Type B pancreatic cell (in vitro differentiated cells): Measurements from ENCODE around the gene GTPBP3. TPM values are rescaled to one million over a fixed set of nuclear protein-coding genes. Genes with fewer than 3 reads are reported as not detected.

Experiments
- DNase-seq: peaks from one replicate; pipeline ENCODE4 v3.0.0; 2021; ENCODE audit warnings: mixed read lengths; ENCODE audit not compliant: unreplicated experiment; ENCODE audit errors: extremely low spot score
- H3K27ac Mint-ChIP-seq: 2 replicates; pipeline ENCODE4 v1.8.0; 2021; ENCODE audit warnings: mild to moderate bottlenecking, mixed read lengths
- H3K27me3 Mint-ChIP-seq: 2 replicates; pipeline ENCODE4 v1.8.0; 2021; ENCODE audit warnings: mixed read lengths
- H3K36me3 Mint-ChIP-seq: 2 replicates; pipeline ENCODE4 v1.8.0; 2021; ENCODE audit warnings: mixed read lengths
- H3K4me1 Mint-ChIP-seq: one replicate; pipeline ENCODE4 v1.8.0; 2021; ENCODE audit warnings: mixed read lengths; ENCODE audit not compliant: unreplicated experiment
- H3K4me3 Mint-ChIP-seq: 2 replicates; pipeline ENCODE4 v1.8.0; 2021; ENCODE audit warnings: mild to moderate bottlenecking, mixed read lengths
- H3K9me3 Mint-ChIP-seq: 2 replicates; pipeline ENCODE4 v1.8.0; 2021; ENCODE audit warnings: mixed read lengths
- CTCF ChIP-seq: fragments of 200-600 bp; sonication (generic); conservative IDR thresholded peaks from 2 replicates; pipeline ENCODE4 v1.5.0; 2021; ENCODE audit warnings: antibody characterized with exemption, mild to moderate bottlenecking
- total RNA-seq: library from RNA; stranded (reverse); gene quantifications from 2 replicates; pipeline ENCODE4 v1.2.1, GENCODE V29; 2021; ENCODE audit warnings: low replicate concordance

The GTPBP3 gene
- total RNA-seq, 1 donor from 2014 or later: 48.4 TPM

- Mint-ChIP-seq H3K27me3 (peaks cover 23% of the 10 kb centered on the region), H3K4me3 (no peak overlapping the region), H3K4me1 (peaks cover 9% of the 10 kb centered on the region), H3K27ac (no peak overlapping the region), H3K9me3 (no peaks in the 10 kb centered on the region), H3K36me3 (no peaks in the 10 kb centered on the region)
- no peak for DNase-seq
- TF ChIP-seq CTCF: no peak
Measured at GRCh38 chr19:17389288-17389687, 51.9 kb downstream of the GTPBP3 start.

GRCh38 chr19:17389957-17390664 lies 52.8 kb downstream of the GTPBP3 start:
- Mint-ChIP-seq H3K27me3 (peaks cover 23% of the 10 kb centered on the region), H3K36me3 (no peaks in the 10 kb centered on the region), H3K9me3 (no peaks in the 10 kb centered on the region), H3K4me3 (peak overlapping the region; percentile 95), H3K4me1 (peaks cover 9% of the 10 kb centered on the region), H3K27ac (no peak overlapping the region)
- TF ChIP-seq CTCF: peak; percentile 49
- DNase-seq: no peak

- no peaks in the 10 kb centered on the region for H3K9me3 Mint-ChIP-seq
- H3K4me3 Mint-ChIP-seq: peak overlapping the region; percentile 95
- H3K4me1 Mint-ChIP-seq: peaks cover 9% of the 10 kb centered on the region
- TF ChIP-seq CTCF: peak; percentile 82
- DNase-seq: peak; percentile 94
- H3K27ac Mint-ChIP-seq: peak overlapping the region; percentile 86
- peaks cover 23% of the 10 kb centered on the region for H3K27me3 Mint-ChIP-seq
- H3K36me3 Mint-ChIP-seq: no peaks in the 10 kb centered on the region
Measured at GRCh38 chr19:17390665-17391370, 53.5 kb downstream of the GTPBP3 start.

- peak; percentile 56 for TF ChIP-seq CTCF
- H3K27ac Mint-ChIP-seq: no peak overlapping the region
- H3K4me3 Mint-ChIP-seq: peak overlapping the region; percentile 95
- peaks cover 9% of the 10 kb centered on the region for H3K4me1 Mint-ChIP-seq
- H3K9me3 Mint-ChIP-seq: no peaks in the 10 kb centered on the region
- H3K27me3 Mint-ChIP-seq: peaks cover 23% of the 10 kb centered on the region
- H3K36me3 Mint-ChIP-seq: no peaks in the 10 kb centered on the region
- DNase-seq: no peak
Measured at GRCh38 chr19:17391371-17392151, 54.2 kb downstream of the GTPBP3 start.

Other genes with a start within 250 kb of the GTPBP3 start
- 18.7 and 22.3 TPM in 2 replicates for gene USE1, start 122.2 kb upstream of the GTPBP3 start, total RNA-seq
- gene OCEL1, start 111.3 kb upstream of the GTPBP3 start, total RNA-seq: 19.2 and 23.8 TPM in 2 replicates
- gene NR2F6, start 91.6 kb upstream of the GTPBP3 start, total RNA-seq: 70.9 and 94.2 TPM in 2 replicates
- 0.29 TPM in 1 of 2 replicates, not detected in the other for gene USHBP1, start 72.8 kb upstream of the GTPBP3 start, total RNA-seq
- gene BABAM1, start 70.1 kb upstream of the GTPBP3 start, total RNA-seq: 84.6 and 93.3 TPM in 2 replicates
- gene ANKLE1, start 55.7 kb upstream of the GTPBP3 start, total RNA-seq: 1.3 and 5.9 TPM in 2 replicates
- gene ABHD8, start 34.1 kb upstream of the GTPBP3 start, total RNA-seq: 11.6 and 14.3 TPM in 2 replicates
- 79.2 and 111 TPM in 2 replicates for gene MRPL34, start 31.7 kb upstream of the GTPBP3 start, total RNA-seq
- gene DDA1, start 28.0 kb upstream of the GTPBP3 start, total RNA-seq: 38.7 and 46.0 TPM in 2 replicates
- 38.4 and 51.3 TPM in 2 replicates for gene ANO8, start 2.7 kb upstream of the GTPBP3 start, total RNA-seq
- gene PLVAP, start 39.8 kb downstream of the GTPBP3 start, total RNA-seq: 0.72 TPM in 1 of 2 replicates, not detected in the other
- gene CCDC194, start 56.6 kb downstream of the GTPBP3 start, total RNA-seq: not detected in 2 replicates
- 2.5 and 3.8 TPM in 2 replicates for gene BST2, start 68.1 kb downstream of the GTPBP3 start, total RNA-seq
- 32.0 and 37.7 TPM in 2 replicates for gene MVB12A, start 82.5 kb downstream of the GTPBP3 start, total RNA-seq
- 0.74 and 0.87 TPM in 2 replicates for gene TMEM221, start 111.1 kb downstream of the GTPBP3 start, total RNA-seq
- not detected in 2 replicates for gene NXNL1, start 123.4 kb downstream of the GTPBP3 start, total RNA-seq
- gene SLC27A1, start 133.0 kb downstream of the GTPBP3 start, total RNA-seq: 12.1 and 15.5 TPM in 2 replicates
- gene PGLS, start 174.1 kb downstream of the GTPBP3 start, total RNA-seq: 94.9 and 103 TPM in 2 replicates
- gene COLGALT1, start 218.1 kb downstream of the GTPBP3 start, total RNA-seq: 69.7 and 73.7 TPM in 2 replicates